COLO668 (cell line): ENCODE results near the gene MIOX.

Experiments used
- DNase-seq: peaks from one replicate; lab custom pipeline; 2025; ENCODE audit not compliant: unreplicated experiment; lab: John Stamatoyannopoulos, UW

The MIOX gene

DNA sequence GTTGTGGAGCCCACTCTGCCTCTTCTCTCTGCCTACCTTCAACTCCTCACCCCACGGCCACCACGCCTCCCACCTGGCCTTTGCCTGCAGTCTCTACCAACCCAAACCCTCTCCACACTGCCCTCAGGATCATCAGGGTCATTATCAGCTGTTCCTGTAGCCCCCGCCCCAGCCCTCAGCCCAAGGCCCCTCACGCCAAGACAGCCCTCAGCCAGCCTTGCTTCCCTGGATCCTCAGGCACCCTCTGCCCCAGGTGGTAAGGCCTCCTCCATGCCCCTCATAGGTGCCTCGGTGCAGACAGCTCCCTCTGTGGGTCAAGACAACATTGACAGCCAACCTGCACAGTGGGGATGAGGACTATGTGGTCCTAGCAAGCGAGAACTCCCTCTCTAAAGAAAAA lies 13.6 kb upstream of the MIOX start:
- peak; percentile 30 for DNase-seq

DNA sequence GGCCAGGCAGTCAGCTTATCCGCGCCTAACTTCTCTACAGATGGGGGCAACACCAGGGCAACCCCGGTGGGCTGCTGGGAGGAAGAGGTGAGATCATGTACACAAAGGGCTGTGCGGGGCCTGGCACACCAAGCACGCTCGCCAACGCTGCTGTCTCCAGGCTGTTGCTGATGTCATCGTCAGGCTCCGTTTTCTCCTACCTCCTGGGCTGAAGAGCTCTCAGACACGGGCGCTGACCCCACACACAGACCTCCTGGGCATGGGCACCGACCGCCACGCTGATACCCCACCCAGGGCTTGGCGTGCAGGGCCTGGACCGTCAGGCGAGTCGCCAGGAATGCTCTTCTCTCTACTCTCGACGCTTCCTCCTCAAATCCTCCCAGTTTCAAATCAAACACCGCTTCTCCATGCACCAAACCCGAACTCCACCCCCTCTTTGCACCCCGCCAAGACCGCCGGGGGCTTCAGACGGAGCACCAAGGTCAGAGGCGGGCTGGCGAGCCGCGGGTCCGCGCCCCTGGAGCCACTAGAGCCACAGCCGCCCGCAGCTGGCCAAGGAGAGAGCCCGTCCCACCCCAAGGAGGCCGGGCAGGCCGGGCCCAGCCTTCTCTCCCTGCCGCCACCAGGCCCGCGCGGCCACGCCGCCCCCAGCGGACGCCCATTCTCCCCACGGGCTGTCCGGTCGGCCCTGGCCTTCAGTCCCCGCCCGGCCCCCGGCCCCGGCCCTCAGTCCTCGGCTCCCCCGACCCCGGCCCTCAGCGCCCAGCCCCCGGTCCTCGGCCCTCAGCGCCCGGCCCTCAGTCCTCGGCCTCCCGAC lies 12.6 kb upstream of the MIOX start:
- DNase-seq, result peak; percentile 46

DNA sequence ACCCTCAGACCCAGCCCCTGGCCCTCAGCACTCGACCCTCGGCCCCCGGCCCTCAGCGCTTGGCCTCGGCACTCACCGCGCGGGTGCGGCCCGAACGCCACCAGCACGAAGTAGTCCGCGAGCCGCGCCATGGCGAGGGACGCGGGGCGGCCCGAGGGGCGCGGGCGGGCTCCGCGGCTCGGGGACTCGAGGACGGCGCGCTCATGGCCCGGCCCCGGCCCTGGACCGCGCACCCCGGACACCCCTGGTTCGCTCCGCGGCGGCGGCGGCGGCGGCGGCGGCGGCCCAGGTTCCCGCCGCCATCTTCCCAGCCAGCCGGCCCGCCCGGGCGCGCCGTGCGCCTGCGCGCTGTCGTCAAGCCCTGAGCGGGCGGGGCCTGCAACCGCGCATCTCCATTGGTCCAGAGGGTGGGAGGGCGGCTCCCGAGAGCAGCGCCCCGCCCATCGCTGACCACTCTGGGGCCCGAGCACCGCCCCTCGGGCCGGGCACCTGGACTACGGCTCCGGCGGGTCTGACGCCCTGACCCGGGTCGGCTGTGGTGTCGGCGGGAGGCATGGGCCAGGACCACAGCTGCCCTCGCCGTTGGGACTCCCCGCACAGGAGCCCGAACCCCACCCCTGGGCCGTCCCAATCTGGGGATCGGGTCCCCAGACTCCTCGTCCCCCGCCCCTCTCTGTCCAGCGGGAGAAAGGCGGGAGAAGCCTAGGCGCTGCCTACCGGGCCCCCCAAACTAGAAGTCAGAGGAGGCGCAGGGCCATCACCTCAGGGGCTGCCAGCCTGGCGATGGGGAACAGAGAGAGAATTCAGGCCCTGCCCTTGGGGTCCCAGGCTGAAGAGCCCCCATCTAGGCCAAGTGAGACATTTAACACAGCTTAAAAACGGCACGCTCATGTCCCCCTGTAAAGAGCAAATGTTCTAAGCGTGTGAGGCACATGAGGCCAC lies 11.7 kb upstream of the MIOX start, which contains the start of gene SBF1:
TSS of gene SBF1 (minus strand) at position 326 of the 942 bp plus-strand sequence. CDS start at position 131, 195 bp downstream.
- peak; percentile 95 for DNase-seq

DNA sequence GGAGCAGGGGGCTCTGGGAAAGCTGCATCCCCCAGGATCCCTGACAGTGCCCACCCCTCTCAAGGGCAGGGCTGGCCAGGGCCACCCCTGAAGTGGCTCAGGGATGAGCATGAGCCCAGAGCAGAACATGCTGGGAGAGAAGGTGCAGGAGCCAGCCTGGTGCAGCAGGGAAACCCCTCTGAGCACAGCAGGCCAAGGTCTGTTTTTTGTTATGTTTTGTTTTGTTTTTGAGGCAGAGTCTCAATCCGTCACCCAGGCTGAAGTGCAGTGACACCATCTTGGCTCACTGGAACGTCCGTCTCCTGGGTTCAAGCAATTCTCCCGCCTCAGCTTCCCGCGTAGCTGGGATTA lies 11.0 kb upstream of the MIOX start:
- no peak for DNase-seq

DNA sequence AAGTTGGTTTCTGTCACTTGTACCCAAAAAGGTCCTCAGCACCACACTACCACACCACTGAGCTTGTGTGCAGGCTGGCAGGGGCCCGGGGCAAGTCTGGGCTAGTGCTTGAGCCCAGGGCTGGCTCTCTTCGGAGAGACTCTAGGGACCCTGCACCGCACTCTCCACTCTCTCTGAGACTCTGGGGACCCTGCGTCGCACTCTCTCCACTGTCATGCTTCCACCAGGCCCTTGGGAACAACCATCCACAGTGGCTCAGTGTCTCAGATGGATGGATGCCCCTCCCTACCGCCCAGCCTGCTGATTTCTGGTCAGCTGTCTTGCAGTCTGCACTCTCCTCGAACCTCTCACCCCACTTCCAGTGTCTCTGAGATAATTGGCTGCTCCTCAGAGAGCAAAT lies 9.8 kb upstream of the MIOX start:
- DNase-seq, result no peak

DNA sequence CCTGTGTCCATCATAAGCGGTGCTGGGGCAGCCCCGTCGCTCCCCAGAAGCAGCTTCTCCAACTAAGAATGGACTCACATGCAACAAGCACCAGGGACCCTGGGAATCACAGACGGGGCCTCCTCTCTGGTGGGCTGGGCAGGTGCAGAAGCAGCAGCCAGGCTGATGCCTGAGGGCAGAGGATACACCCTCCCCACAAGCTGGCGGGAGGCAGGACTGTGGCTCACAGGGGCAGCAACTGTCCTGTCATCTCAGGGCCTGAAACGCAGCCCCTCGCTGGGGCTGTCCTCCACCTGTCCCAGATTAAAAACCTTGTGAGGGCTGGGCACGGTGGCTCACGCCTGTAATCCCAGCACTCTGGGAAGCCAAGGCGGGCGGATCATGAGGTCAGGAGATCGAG lies 8.7 kb upstream of the MIOX start:
- DNase-seq, result no peak

DNA sequence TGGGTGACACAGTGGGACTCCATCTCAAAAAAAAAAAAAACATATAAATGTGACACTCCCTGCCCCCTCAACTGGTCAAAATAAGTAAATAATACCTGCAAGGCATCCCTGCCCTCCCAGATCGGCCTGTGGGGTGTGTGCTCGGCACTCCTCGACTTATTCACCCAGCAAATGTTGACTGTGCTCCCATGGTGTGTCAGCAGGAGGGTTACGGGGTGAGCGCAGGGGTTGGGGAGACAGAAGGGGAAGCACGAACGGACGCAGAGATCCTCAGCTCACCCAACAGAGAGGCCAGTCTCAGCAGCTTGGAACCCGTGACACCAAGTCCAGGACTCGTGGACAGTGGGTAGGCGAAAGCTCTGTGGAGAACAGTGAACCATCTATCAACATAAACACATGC lies 6.9 kb upstream of the MIOX start:
- no peak for DNase-seq

DNA sequence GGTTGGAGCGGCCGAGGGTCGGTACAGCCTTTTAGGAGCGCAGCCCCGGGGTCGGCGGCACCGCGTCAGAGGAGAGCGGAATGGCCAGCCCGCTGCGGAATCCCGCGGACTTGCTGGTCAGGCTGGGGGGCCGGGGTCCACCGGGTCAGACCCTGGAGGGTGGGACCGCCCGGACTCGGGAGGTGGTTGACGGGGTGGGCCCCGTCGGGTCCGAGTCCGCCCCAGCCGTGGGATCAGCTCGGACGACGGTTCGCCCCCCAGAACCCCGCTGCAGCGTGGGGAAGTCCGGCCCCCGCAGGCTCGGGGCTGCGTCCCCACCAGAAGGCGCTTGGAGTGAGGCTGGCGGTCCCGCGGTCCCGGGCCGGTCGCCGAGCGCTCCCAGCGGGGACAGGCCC lies 5.6 kb upstream of the MIOX start:
- DNase-seq, result no peak

DNA sequence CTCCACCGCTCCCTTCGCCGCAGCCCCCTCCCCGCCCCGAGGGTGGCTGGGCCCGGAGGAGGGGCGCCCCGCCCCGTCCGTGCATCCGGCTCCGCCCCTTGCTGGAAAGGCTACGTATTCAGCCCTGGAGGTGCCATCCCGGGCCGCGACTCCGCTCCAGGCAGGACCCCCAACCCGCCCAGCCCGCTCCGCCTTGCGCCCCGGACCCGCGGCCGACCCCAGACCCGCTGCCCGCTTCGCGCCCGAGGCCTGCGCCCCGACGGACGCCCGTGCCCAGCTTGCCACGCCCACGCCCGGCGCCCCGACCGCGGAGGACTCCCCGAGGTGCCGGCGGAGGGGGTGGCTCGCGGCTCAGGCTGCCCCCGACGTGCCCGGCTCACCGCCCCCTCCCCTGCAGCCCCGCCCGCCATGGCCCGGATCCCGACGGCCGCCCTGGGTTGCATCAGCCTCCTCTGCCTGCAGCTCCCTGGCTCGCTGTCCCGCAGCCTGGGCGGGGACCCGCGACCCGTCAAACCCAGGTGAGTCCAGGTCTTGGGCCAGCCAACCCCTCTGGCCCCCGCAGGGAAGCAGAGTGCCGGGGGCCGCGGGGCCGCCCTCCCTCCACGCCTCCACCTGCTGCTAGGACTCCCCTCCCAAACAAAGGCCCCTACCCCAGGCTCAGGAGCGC lies 5.1 kb upstream of the MIOX start, which contains the start of gene ADM2:
TSS of gene ADM2 (plus strand) at position 104 of the 667 bp plus-strand sequence. CDS start at position 409, 305 bp downstream.
- DNase-seq, result peak; percentile 36

DNA sequence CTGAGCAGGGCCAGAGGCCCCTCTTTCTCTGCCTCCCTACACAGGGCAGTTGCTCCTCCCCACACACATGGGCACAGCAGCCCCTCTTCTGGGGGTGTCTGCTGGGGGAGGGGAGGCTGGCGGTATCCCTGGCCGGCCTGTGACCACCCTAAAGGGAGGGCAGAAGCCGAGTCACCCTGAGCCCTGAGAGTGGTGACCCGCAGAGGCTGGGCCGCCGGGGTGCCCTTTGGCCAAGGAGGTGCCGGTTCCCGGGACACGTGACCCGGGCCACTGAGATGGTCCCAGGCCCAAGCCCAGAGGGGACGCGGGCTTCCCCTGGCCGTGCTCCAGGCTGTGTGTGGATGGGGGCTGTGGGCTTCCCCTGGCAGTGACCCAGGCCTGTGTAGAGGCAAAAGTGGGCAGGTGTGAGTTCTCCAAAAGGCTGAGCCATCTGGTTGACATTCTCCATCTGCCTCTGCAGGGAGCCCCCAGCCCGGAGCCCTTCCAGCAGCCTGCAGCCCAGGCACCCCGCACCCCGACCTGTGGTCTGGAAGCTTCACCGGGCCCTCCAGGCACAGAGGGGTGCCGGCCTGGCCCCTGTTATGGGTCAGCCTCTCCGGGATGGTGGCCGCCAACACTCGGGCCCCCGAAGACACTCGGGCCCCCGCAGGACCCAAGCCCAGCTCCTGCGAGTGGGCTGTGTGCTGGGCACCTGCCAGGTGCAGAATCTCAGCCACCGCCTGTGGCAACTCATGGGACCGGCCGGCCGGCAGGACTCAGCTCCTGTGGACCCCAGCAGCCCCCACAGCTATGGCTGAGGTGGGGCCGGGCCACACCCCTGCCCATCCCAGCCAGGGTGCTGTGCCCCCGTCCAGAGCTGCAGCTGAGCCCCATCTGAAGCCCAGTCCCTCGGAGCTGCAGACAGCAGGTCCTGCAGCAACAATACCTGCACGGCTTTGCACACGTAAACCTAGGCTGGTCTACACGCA lies 4.3 kb upstream of the MIOX start:
- DNase-seq, result no peak

DNA sequence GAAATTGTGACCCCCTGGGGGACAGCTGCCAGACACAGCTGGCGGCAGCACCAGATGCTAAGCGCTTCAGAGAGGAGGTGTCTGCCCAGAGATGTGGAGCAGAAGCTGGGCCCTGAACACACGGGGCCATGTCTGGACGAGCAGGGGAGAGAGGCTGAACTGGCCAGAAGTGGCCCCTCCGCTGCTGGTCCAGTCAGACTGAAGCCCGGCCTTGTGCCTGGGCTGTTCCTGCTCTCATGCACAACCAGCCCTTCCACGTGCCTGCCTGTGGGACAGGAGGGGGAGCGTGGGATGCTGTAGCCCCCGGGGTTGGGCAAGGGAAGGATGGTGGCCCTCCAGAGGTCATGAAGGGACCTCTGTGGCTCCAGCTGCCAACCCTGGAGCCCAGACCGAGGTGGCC lies 3.6 kb upstream of the MIOX start:
- no peak for DNase-seq

DNA sequence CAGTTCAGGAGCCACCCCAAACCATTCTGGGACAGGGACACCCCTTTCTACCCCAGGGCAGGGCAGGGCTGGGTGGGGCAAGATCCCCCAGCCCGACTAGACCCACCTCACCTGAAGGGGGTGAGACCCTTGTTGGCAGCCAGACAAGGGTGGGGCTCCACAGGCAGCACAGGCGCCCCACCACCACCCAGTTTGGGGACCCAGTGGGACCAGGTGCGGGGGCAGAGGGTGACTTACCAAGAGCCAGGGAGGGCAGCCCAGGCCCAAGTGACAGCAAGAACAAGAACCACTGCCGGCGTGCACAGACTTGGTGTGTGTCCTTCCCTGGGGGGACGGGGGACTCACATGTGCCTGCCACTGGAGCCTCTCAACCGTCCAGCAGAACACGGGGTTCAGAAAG lies 3.1 kb upstream of the MIOX start:
- DNase-seq, result no peak

DNA sequence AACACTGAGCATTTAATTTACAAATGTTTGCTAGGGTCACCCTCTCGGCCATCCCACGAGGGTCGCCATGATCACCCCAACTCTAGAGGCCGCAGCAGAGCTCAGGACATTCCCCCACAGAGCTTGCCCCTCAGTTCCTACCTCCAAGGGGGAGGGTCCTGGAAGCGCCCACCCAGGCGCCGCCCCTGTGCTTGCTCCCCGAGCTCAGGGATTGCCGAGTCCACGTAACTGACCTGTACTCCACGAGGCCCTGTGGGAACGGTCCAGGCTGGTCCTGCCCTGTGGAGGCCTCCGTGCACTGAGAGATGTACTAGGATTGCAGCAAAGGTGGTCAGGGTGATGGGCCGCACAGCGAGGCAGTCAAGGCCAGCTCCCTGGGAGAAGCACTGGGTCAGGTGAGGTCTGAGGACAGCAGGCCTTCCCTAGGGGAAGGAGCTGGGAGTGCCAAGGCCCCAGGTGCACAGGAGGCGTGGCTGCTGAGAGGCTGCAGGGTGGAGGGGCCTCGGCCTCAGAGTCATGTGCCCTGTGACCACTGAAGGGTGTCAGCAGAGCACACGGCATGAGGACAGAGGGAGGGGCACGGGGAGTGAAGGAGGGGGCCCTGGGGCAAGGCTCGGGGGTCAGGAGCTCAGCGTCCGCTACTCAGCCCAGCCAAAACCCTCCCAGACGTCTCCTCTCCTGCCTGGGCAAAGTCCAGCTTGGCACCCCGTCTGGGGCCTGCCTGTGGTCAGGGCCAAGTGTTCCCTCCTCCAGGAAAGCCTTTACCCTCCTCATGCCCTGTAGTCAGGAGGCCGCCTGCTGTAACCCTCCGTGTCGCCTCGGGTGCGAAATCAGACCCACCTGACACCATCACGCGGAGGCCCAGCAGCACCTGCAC lies 2.4 kb upstream of the MIOX start:
- peak; percentile 45 for DNase-seq

DNA sequence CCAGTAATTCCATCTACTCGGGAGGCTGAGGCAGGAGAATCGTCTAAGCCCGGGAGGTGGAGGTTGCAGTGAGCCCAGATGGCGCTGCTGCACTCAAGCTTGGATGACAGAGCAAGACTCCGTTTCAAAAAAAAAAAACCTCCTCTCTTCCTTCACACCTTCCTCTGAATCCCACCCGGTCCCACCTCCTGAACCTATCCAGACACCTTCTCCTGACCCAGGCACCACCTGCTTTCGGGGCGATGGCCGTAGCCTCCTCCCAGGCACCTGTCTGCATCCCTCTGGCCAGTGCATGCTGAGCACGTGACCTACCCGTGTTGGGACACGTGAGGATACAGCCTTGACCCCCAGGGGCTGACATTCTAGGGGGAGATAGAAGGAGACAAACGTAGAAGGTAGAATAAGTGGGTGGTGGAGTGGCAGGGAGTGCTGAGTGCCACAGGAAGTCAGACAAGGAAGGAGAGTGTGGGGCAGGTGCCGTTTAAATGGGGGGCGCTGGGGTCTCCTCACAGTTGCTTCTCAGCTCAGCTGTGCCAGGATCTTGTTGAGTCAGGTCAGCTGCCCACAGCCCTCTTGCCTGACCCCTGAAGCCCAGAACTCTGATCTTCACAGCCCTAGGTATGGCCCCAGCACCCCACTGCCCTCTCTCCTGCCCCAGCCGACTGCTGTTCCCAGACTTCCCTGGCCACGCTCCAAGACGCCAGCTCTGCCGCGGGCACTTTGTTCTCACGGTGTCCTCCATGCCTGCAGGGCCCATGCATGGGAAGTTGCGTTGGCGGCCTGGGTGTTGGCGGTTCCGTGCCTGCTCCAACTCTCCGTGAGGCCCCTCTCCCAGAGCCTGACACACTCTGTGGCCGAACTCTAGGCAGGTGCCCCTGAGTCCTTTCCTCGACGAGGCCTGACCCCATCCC lies 1.2 kb upstream of the MIOX start:
- DNase-seq, result peak; percentile 60

DNA sequence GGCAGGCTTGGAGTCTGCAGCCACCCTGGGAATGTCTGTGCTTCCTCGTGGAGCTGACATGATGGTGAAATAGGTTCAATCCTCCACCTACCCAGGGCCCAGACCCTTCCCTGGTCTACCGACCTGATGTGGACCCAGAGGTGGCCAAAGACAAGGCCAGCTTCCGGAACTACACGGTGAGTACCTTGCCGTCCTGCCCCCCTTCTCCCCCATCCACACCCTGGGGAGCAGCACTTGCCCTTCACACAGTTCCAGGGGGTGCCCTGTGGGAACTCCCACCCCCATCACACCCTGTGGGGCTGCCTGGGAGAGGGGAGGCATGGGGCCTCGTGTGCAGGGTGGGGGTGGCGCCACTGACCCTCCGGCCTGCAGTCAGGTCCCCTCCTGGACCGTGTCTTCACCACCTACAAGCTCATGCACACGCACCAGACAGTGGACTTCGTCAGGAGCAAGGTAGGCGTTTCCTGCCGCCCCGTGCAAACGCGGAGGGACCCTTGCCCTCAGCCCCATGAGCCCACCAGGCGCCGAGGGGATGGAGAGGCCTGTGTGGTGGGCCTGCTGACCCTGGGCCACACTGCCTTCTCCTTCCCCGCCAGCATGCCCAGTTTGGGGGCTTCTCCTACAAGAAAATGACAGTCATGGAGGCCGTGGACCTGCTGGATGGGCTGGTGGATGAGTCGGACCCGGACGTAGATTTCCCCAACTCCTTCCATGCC lies 789 bp downstream of the MIOX start:
- DNase-seq, result no peak

DNA sequence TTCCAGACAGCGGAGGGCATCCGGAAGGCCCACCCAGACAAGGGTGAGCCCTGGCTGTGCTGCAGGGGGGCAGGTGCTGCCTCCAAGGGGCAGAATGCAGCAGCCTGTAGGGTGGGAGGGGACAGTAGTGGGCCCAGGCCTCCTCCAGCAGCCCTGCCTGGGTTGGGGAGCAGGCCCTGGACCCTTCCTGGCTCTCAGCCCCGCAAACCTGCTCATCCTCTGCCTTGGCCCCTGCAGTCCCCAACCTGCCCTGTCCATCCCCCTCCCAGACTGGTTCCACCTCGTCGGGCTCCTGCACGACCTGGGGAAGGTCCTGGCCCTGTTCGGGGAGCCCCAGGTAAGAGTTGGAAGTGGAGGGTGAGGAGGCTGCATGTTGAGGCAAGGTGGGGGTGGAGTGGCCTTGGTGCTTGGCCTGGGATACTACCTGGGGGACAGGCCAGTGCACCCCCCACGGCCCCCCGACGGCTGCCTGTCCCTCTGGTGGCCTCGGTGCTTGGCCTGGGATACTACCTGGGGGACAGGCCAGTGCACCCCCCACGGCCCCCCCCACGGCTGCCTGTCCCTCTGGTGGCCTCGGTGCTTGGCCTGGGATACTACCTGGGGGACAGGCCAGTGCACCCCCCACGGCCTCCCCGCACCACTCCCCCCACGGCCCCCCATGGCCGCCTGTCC lies 1.5 kb downstream of the MIOX start:
- no peak for DNase-seq

DNA sequence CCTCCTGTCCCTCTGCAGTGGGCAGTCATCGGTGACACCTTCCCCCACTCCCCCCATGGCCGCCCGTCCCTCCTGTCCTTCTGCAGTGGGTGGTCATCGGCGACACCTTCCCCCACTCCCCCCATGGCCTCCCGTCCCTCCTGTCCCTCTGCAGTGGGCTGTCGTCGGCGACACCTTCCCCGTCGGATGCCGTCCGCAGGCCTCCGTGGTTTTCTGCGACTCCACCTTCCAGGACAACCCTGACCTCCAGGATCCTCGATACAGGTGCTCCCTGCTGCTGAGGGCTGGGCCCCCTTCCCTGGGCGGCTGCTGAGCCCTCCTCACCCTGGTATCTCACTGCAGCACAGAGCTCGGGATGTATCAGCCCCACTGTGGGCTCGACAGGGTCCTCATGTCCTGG lies 2.2 kb downstream of the MIOX start:
- DNase-seq, result no peak
